Measurements from ENCODE around the gene AURKB. TPM values are rescaled to one million over a fixed set of nuclear protein-coding genes. Genes with fewer than 3 reads are reported as not detected.

AURKB gene
- 1 to 10 TPM; 2.2 to 8.6 (median 5.6) TPM for total RNA-seq

DNA sequence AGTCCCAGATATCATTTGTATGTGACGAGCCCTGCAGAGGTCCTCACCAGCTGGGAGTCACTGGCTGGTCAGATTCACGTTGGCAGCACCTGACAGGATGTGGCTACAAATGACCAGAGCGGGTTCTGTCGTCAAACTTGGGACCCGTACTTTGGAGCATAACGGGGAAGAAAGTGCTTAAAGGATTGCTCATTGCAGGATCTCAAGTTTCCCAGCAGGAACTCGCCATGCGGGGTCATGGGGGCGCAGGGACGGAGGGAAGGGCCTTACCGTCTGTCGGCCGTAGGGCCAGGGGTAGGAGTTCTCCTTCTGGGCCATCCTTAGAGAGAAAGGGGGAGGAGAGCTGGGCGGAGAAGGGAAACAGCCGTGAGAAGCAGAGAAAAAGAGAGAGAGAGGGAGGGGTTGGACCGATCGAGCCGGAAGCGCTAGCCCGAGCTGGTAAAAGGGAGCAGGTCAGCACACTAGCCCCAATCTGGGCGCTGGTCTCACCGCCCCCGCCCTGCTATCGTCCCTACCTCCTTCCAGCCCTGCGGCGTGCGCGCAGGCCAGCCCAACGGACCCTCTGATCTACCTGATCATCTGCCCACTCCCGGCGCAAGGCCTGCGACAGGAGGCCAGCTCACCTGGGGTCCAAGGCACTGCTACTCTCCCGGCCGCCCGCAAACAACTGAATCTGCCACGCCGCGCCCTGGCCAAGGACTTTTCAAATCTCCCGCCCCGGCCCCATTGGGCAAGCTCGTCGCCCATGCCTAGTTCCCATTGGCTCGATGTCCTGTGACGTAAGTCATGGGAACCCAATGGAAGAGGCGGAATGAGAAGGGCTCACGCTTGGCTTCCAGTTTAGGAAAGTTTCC, at the start of gene AURKB:
AURKB (minus strand) TSS at position 669 of the 854 bp plus-strand sequence; CDS start at position 318, 351 bp downstream.
- no peaks in the 10 kb centered on the region for H3K9me3 ChIP-seq
- no peak for TF ChIP-seq EP300 (IDR thresholded peaks at IDR 0.05; ENCODE audit: low read depth)
- TF ChIP-seq POLR2A (IDR thresholded peaks at IDR 0.05) = peak; percentile 32
- peak; percentile 41 to 48 (median 41) for TF ChIP-seq POLR2AphosphoS5 (IDR thresholded peaks at IDR 0.05)
- H3K4me3 ChIP-seq = peak within 1 kb of the TSS; percentile 46 to 62 (median 58)
- H3K36me3 ChIP-seq = no peaks in the 10 kb centered on the region
- peak; percentile 96 for DNase-seq
- peaks cover 7 to 18% (median 14%) of the 10 kb centered on the region in 4 donors for H3K4me1 ChIP-seq
- intact Hi-C loops (cut with DNase I; ENCODE audit: low total_unique reads) = no loop called here
- no peaks in the 10 kb centered on the region for H3K27me3 ChIP-seq
- H3K27ac ChIP-seq = peak within 1 kb of the TSS; percentile 81 to 89 (median 86)
- in situ Hi-C loops (cut with MboI; ENCODE audit: low pct_ligation_motif_present in 1 of 4, low pct_unique_long_range_greater_than_20kb in 1 of 4, low sequenced_read_pairs in 3 of 4) = no loop called here
- WGBS, 2 donors (ENCODE audit: low coverage in 1 of 2) = 1% methylated on average over 35 of the region's 46 CpGs; no CpG with 5 or more reads in 1 of the 2 donors

DNA sequence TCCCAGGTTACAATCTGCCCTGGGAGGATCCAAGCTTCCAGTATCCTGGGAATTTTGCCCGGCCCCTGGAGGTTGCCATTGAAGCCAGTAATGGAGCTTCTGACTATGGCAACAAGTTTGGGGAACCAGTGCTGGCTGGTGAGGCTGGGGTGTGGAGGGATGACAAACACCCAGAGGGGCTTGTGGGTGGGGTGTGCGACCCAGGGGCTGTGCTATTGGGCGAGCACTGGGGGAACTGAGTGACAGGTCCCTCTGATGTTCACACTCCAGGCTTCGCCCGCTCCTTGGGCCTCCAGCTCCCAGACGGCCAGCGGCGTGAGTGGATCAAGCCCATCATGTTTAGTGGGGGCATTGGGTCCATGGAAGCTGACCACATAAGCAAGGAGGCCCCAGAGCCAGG, 47.4 kb upstream of the AURKB start:
- in situ Hi-C loops (cut with MboI; ENCODE audit: low pct_ligation_motif_present in 1 of 4, low pct_unique_long_range_greater_than_20kb in 1 of 4, low sequenced_read_pairs in 3 of 4) (no loop called here), intact Hi-C loops (cut with DNase I; ENCODE audit: low total_unique reads) (loop anchor here (2.0 kb wide), 1 partner anchor 23 kb away; no protein-coding TSS in a partner anchor)
- Histone ChIP-seq H3K4me1 (no peaks in the 10 kb centered on the region), H3K36me3 (peaks cover 0 to 9% (median 0%) of the 10 kb centered on the region in 4 donors), H3K4me3 (no peak overlapping the region), H3K27ac (no peak overlapping the region), H3K27me3 (no peaks in the 10 kb centered on the region), H3K9me3 (no peaks in the 10 kb centered on the region)
- no peak for TF ChIP-seq POLR2AphosphoS5 (IDR thresholded peaks at IDR 0.05)
- TF ChIP-seq EP300 (IDR thresholded peaks at IDR 0.05; ENCODE audit: low read depth) = no peak
- TF ChIP-seq, protein P1, sequence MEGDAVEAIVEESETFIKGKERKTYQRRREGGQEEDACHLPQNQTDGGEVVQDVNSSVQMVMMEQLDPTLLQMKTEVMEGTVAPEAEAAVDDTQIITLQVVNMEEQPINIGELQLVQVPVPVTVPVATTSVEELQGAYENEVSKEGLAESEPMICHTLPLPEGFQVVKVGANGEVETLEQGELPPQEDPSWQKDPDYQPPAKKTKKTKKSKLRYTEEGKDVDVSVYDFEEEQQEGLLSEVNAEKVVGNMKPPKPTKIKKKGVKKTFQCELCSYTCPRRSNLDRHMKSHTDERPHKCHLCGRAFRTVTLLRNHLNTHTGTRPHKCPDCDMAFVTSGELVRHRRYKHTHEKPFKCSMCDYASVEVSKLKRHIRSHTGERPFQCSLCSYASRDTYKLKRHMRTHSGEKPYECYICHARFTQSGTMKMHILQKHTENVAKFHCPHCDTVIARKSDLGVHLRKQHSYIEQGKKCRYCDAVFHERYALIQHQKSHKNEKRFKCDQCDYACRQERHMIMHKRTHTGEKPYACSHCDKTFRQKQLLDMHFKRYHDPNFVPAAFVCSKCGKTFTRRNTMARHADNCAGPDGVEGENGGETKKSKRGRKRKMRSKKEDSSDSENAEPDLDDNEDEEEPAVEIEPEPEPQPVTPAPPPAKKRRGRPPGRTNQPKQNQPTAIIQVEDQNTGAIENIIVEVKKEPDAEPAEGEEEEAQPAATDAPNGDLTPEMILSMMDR (IDR thresholded peaks at IDR 0.05) = no peak
- TF ChIP-seq POLR2A (IDR thresholded peaks at IDR 0.05) = no peak
- WGBS, 2 donors (ENCODE audit: low coverage in 1 of 2) = 97% methylated on average over 5 of the region's 8 CpGs; no CpG with 5 or more reads in 1 of the 2 donors
- no peak for DNase-seq

DNA sequence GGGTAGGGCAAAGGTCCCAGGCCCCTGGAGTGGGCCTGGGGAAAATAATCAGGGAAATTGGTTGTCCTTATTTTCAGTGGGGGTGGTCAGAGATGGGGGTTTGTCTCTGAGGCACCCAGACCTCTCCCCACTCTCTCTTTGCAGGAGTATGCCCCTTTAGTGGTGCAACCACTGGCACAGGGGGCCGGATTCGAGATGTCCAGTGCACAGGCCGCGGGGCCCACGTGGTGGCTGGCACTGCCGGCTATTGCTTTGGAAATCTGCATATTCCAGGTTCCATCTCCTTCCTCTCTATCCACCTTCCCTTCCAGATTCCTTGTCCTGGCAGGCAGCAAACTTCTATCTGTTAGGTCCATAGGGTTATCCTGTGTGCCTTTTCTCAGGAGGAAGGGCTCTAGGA, 46.3 kb upstream of the AURKB start:
- no peak overlapping the region for H3K4me3 ChIP-seq
- intact Hi-C loops (cut with DNase I; ENCODE audit: low total_unique reads) = no loop called here
- no peaks in the 10 kb centered on the region for H3K4me1 ChIP-seq
- TF ChIP-seq POLR2A (IDR thresholded peaks at IDR 0.05) (no peak), POLR2AphosphoS5 (IDR thresholded peaks at IDR 0.05) (no peak), EP300 (IDR thresholded peaks at IDR 0.05; ENCODE audit: low read depth) (no peak)
- TF ChIP-seq, protein P1 (IDR thresholded peaks at IDR 0.05) = no peak
- H3K27ac ChIP-seq = no peak overlapping the region
- peaks cover 0 to 9% (median 0%) of the 10 kb centered on the region in 4 donors for H3K36me3 ChIP-seq
- no peak for DNase-seq
- in situ Hi-C loops (cut with MboI; ENCODE audit: low pct_ligation_motif_present in 1 of 4, low pct_unique_long_range_greater_than_20kb in 1 of 4, low sequenced_read_pairs in 3 of 4) = no loop called here
- WGBS, 2 donors (ENCODE audit: low coverage in 1 of 2) = 97% methylated on average over 6 of the region's 6 CpGs; no CpG with 5 or more reads in 1 of the 2 donors
- no peaks in the 10 kb centered on the region for H3K9me3 ChIP-seq
- no peaks in the 10 kb centered on the region for H3K27me3 ChIP-seq

DNA sequence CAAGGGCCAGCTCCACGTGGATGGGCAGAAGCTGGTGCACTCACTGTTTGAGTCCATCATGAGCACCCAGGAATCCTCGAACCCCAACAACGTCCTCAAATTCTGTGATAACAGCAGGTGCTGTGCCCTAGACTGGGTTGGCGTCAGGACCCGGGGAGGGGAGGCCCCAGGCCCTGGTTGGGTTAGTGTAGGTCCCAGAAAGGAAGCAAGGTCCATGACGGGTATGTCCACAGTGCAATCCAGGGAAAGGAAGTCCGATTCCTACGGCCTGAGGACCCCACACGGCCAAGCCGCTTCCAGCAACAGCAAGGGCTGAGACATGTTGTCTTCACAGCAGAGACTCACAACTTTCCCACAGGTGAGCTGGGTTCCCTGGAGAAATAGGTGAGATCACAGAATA, 45.9 kb upstream of the AURKB start:
- Histone ChIP-seq H3K4me1 (no peaks in the 10 kb centered on the region), H3K4me3 (no peak overlapping the region), H3K36me3 (peaks cover 0 to 9% (median 0%) of the 10 kb centered on the region in 4 donors), H3K27ac (no peak overlapping the region), H3K27me3 (no peaks in the 10 kb centered on the region), H3K9me3 (no peaks in the 10 kb centered on the region)
- in situ Hi-C loops (cut with MboI; ENCODE audit: low pct_ligation_motif_present in 1 of 4, low pct_unique_long_range_greater_than_20kb in 1 of 4, low sequenced_read_pairs in 3 of 4) = no loop called here
- intact Hi-C loops (cut with DNase I; ENCODE audit: low total_unique reads) = no loop called here
- WGBS, 2 donors (ENCODE audit: low coverage in 1 of 2) = 95% methylated on average over 10 of the region's 10 CpGs; no CpG with 5 or more reads in 1 of the 2 donors
- TF ChIP-seq POLR2A (IDR thresholded peaks at IDR 0.05) = no peak
- no peak for TF ChIP-seq EP300 (IDR thresholded peaks at IDR 0.05; ENCODE audit: low read depth)
- TF ChIP-seq, protein P1 (IDR thresholded peaks at IDR 0.05) = no peak
- no peak for TF ChIP-seq POLR2AphosphoS5 (IDR thresholded peaks at IDR 0.05)
- no peak for DNase-seq
